Measurements from ENCODE around the gene KLF17. TPM values are rescaled to one million over a fixed set of nuclear protein-coding genes. Genes with fewer than 3 reads are reported as not detected.

Gene KLF17
- total and polyA plus RNA-seq, 9 donors: 0.05 to 0.40 (median 0.16) TPM; not detected in 5

DNA sequence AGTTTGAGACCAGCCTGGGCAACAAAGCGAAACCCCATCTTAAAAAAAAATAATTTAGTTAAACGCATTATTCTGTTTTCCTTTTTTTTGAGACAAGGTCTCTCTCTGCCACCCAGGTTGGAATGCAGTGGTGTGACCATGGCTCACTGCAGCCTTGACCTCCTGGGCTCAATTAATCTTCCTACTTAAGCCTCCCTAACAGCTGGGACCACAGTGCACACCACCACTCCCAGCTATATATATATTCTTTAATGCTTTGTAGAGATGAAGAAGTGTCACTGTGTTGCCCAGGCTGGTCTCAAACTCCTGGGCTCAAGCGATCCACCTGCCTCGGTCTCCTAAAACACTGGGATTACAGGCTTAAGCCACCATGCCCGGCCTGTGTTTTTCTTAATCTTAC, 7.7 kb upstream of the KLF17 start:
- WGBS, 3 donors: 79 to 85% (median 85%) methylated on average over 5 of the region's 5 CpGs
- no peaks in the 10 kb centered on the region for H3K9me3 ChIP-seq
- intact Hi-C loops (cut with DNase I): no loop called here
- DNase-seq: no peak
- H3K27me3 ChIP-seq: no peaks in the 10 kb centered on the region
- H3K36me3 ChIP-seq: no peaks in the 10 kb centered on the region
- H3K27ac ChIP-seq: no peak overlapping the region
- H3K4me3 ChIP-seq: no peak overlapping the region
- no peaks in the 10 kb centered on the region for H3K4me1 ChIP-seq (ENCODE audit: insufficient read depth)
- TF ChIP-seq, protein P1, sequence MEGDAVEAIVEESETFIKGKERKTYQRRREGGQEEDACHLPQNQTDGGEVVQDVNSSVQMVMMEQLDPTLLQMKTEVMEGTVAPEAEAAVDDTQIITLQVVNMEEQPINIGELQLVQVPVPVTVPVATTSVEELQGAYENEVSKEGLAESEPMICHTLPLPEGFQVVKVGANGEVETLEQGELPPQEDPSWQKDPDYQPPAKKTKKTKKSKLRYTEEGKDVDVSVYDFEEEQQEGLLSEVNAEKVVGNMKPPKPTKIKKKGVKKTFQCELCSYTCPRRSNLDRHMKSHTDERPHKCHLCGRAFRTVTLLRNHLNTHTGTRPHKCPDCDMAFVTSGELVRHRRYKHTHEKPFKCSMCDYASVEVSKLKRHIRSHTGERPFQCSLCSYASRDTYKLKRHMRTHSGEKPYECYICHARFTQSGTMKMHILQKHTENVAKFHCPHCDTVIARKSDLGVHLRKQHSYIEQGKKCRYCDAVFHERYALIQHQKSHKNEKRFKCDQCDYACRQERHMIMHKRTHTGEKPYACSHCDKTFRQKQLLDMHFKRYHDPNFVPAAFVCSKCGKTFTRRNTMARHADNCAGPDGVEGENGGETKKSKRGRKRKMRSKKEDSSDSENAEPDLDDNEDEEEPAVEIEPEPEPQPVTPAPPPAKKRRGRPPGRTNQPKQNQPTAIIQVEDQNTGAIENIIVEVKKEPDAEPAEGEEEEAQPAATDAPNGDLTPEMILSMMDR (IDR thresholded peaks at IDR 0.05): no peak
- TF ChIP-seq EP300 (IDR thresholded peaks at IDR 0.05): no peak
- no peak for TF ChIP-seq POLR2A (IDR thresholded peaks at IDR 0.05)

DNA sequence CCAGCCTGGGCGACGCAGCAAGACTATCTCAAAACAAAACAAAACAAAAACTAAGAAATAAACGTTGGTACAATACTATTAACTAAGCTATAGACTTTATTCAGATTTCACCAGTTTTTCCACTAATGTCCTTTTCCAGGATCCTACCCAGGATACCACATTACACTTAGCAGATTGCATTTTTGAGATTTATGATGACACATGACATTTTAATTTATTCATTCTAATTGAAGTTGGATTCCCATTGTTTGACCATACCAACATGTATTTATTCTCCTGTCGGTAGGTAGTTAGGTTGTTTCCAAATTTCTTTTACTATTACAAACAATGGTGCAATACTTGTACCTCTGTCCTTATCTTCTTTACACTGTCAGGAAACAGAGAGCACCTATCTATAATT, 6.8 kb upstream of the KLF17 start:
- H3K36me3 ChIP-seq: no peaks in the 10 kb centered on the region
- WGBS, 3 donors: 61 to 80% (median 65%) methylated on average over 4 of the region's 4 CpGs
- H3K27me3 ChIP-seq: no peaks in the 10 kb centered on the region
- H3K4me3 ChIP-seq: no peak overlapping the region
- no peaks in the 10 kb centered on the region for H3K4me1 ChIP-seq (ENCODE audit: insufficient read depth)
- H3K27ac ChIP-seq: no peak overlapping the region
- no peaks in the 10 kb centered on the region for H3K9me3 ChIP-seq
- intact Hi-C loops (cut with DNase I): no loop called here
- TF ChIP-seq POLR2A (IDR thresholded peaks at IDR 0.05) (no peak), EP300 (IDR thresholded peaks at IDR 0.05) (no peak)
- TF ChIP-seq, protein P1 (IDR thresholded peaks at IDR 0.05): no peak
- no peak for DNase-seq

- Histone ChIP-seq H3K4me3 (no peak overlapping the region), H3K27ac (no peak overlapping the region), H3K9me3 (no peaks in the 10 kb centered on the region), H3K4me1 (ENCODE audit: insufficient read depth) (no peaks in the 10 kb centered on the region), H3K27me3 (no peaks in the 10 kb centered on the region), H3K36me3 (no peaks in the 10 kb centered on the region)
- DNase-seq: no peak
- TF ChIP-seq EP300 (IDR thresholded peaks at IDR 0.05) (no peak), POLR2A (IDR thresholded peaks at IDR 0.05) (no peak)
- TF ChIP-seq, protein P1 (IDR thresholded peaks at IDR 0.05): no peak
- intact Hi-C loops (cut with DNase I): no loop called here
- 72 to 78% (median 76%) methylated on average over 3 of the region's 3 CpGs for WGBS, 3 donors
Observed at GRCh38 chr1:44112486-44112885, 6.1 kb upstream of the KLF17 start.

GRCh38 chr1:44113095-44113609, 5.5 kb upstream of the KLF17 start:
- intact Hi-C loops (cut with DNase I): no loop called here
- Histone ChIP-seq H3K4me3 (no peak overlapping the region), H3K9me3 (no peaks in the 10 kb centered on the region), H3K4me1 (ENCODE audit: insufficient read depth) (no peaks in the 10 kb centered on the region), H3K27me3 (no peaks in the 10 kb centered on the region), H3K36me3 (no peaks in the 10 kb centered on the region), H3K27ac (no peak overlapping the region)
- no peak for DNase-seq
- TF ChIP-seq EP300 (IDR thresholded peaks at IDR 0.05) (no peak), POLR2A (IDR thresholded peaks at IDR 0.05) (no peak)
- TF ChIP-seq, protein P1 (IDR thresholded peaks at IDR 0.05): no peak
- 77 to 85% (median 80%) methylated on average over 2 of the region's 2 CpGs for WGBS, 3 donors

Data from ovary (tissue), 9 donors.